ENCODE data around the gene SLC25A34.

- TF ChIP-seq, protein P1, sequence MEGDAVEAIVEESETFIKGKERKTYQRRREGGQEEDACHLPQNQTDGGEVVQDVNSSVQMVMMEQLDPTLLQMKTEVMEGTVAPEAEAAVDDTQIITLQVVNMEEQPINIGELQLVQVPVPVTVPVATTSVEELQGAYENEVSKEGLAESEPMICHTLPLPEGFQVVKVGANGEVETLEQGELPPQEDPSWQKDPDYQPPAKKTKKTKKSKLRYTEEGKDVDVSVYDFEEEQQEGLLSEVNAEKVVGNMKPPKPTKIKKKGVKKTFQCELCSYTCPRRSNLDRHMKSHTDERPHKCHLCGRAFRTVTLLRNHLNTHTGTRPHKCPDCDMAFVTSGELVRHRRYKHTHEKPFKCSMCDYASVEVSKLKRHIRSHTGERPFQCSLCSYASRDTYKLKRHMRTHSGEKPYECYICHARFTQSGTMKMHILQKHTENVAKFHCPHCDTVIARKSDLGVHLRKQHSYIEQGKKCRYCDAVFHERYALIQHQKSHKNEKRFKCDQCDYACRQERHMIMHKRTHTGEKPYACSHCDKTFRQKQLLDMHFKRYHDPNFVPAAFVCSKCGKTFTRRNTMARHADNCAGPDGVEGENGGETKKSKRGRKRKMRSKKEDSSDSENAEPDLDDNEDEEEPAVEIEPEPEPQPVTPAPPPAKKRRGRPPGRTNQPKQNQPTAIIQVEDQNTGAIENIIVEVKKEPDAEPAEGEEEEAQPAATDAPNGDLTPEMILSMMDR (IDR thresholded peaks at IDR 0.05; ENCODE audit: insufficient read depth, low read depth, low read length), result no peak
- TF ChIP-seq EZH2 (IDR thresholded peaks at IDR 0.05; ENCODE audit: insufficient read depth, low read length), result no peak
Observed at GRCh38 chr1:15734296-15734695, 1.8 kb upstream of the SLC25A34 start.

Data from astrocyte (in vitro differentiated cells and primary cell).